ENCODE results near the gene DISC1. TPM values are rescaled to one million over a fixed set of nuclear protein-coding genes. Genes with fewer than 3 reads are reported as not detected.

DISC1 gene
- polyA plus RNA-seq, 1 experiment: 5.4 TPM

- no peaks in the 10 kb centered on the region for H3K9me3 ChIP-seq (ENCODE audit: control insufficient read depth, insufficient read depth, low read length)
- H3K27me3 ChIP-seq (ENCODE audit: control insufficient read depth, insufficient read depth, low read length): no peaks in the 10 kb centered on the region
- TF ChIP-seq, protein P1, sequence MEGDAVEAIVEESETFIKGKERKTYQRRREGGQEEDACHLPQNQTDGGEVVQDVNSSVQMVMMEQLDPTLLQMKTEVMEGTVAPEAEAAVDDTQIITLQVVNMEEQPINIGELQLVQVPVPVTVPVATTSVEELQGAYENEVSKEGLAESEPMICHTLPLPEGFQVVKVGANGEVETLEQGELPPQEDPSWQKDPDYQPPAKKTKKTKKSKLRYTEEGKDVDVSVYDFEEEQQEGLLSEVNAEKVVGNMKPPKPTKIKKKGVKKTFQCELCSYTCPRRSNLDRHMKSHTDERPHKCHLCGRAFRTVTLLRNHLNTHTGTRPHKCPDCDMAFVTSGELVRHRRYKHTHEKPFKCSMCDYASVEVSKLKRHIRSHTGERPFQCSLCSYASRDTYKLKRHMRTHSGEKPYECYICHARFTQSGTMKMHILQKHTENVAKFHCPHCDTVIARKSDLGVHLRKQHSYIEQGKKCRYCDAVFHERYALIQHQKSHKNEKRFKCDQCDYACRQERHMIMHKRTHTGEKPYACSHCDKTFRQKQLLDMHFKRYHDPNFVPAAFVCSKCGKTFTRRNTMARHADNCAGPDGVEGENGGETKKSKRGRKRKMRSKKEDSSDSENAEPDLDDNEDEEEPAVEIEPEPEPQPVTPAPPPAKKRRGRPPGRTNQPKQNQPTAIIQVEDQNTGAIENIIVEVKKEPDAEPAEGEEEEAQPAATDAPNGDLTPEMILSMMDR (IDR thresholded peaks at IDR 0.05; ENCODE audit: low read depth, low read length): no peak
- no peak overlapping the region for H3K4me3 ChIP-seq (ENCODE audit: low read depth, low read length)
- H3K27ac ChIP-seq (ENCODE audit: low read depth, low read length): no peak overlapping the region
- DNase-seq (ENCODE audit: low read depth, low spot score): no peak
- CTCF ChIA-PET: interaction anchor here (3.2 kb wide), 1 partner anchor 27 kb away, joined by 18 read pairs; no protein-coding TSS in a partner anchor
- POLR2A ChIA-PET: no interaction called here
Observed at GRCh38 chr1:231729544-231729943, 103.0 kb downstream of the DISC1 start.

GRCh38 chr1:231731268-231731667, 104.7 kb downstream of the DISC1 start:
- ChIA-PET CTCF (interaction anchor here (3.2 kb wide), 1 partner anchor 25 kb away, joined by 18 read pairs; no protein-coding TSS in a partner anchor), POLR2A (no interaction called here)
- TF ChIP-seq, protein P1 (IDR thresholded peaks at IDR 0.05; ENCODE audit: low read depth, low read length): no peak
- H3K9me3 ChIP-seq (ENCODE audit: control insufficient read depth, insufficient read depth, low read length): no peaks in the 10 kb centered on the region
- H3K27me3 ChIP-seq (ENCODE audit: control insufficient read depth, insufficient read depth, low read length): no peaks in the 10 kb centered on the region
- H3K27ac ChIP-seq (ENCODE audit: low read depth, low read length): no peak overlapping the region
- no peak overlapping the region for H3K4me3 ChIP-seq (ENCODE audit: low read depth, low read length)
- DNase-seq (ENCODE audit: low read depth, low spot score): no peak

DNA sequence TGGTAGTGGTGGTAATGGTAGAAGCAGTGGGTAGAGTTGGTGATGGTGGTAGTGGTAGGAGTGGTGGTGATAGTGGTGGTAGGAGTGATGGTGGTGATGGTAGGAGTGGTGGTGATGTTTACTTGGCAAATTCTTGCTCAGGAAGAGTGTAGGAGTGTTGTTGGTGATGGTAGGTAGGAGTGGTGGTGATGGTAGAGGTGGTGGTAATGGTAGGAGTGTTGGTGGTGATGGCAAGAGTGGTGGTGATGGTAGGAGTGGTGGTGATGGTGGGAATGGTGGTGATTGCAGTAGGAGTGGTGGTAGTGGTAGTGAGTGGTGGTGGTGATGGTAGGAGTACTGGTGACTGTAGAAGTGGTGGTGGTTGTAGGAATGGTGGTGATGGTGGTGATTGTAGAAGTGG, 106.5 kb downstream of the DISC1 start:
- DNase-seq (ENCODE audit: low read depth, low spot score): no peak
- Histone ChIP-seq H3K4me3 (ENCODE audit: low read depth, low read length) (no peak overlapping the region), H3K9me3 (ENCODE audit: control insufficient read depth, insufficient read depth, low read length) (no peaks in the 10 kb centered on the region), H3K27me3 (ENCODE audit: control insufficient read depth, insufficient read depth, low read length) (no peaks in the 10 kb centered on the region), H3K27ac (ENCODE audit: low read depth, low read length) (no peak overlapping the region)
- POLR2A ChIA-PET: no interaction called here
- CTCF ChIA-PET: no interaction called here
- TF ChIP-seq, protein P1 (IDR thresholded peaks at IDR 0.05; ENCODE audit: low read depth, low read length): no peak

DNA sequence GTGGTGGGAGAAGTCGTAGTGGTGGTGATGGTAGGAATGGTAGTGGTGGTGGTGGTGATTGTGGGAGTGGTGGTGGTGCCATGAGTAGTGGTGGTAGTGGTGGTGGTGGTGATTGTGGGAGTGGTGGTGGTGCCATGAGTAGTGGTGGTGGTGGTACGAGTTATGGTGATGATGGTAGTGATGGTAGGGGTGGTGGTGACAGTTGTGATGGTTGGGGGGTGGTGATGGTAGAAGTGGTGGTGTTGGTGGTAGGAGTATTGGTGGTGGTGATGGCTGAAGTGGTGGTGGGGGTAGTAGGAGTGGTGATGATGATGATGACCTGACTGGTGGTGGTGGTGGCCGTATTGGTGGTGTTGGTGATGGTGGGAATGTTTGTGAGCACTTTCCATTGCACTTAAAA, 107.1 kb downstream of the DISC1 start:
- DNase-seq (ENCODE audit: low read depth, low spot score): no peak
- ChIA-PET POLR2A (no interaction called here), CTCF (no interaction called here)
- no peaks in the 10 kb centered on the region for H3K27me3 ChIP-seq (ENCODE audit: control insufficient read depth, insufficient read depth, low read length)
- H3K4me3 ChIP-seq (ENCODE audit: low read depth, low read length): no peak overlapping the region
- H3K9me3 ChIP-seq (ENCODE audit: control insufficient read depth, insufficient read depth, low read length): no peaks in the 10 kb centered on the region
- TF ChIP-seq, protein P1 (IDR thresholded peaks at IDR 0.05; ENCODE audit: low read depth, low read length): no peak
- no peak overlapping the region for H3K27ac ChIP-seq (ENCODE audit: low read depth, low read length)

DNA sequence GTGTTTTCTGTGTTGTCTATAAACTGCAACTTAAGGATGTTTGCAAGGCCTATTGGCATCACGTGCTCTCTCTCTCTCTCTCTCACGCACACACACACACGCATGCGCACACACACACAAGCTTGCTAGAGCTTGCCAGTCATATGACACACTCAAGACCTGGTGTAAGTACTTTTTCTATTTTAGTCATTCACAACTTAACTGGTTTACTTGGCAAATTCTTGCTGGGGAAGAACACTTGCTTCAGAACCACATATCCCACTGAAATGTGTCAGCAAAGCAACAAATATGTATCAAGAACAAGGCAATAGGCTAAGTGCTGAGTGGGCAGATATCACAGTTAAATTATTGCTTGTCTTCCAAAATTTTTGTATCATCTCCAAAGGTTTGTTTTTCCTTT, 107.8 kb downstream of the DISC1 start:
- Histone ChIP-seq H3K4me3 (ENCODE audit: low read depth, low read length) (no peak overlapping the region), H3K9me3 (ENCODE audit: control insufficient read depth, insufficient read depth, low read length) (no peaks in the 10 kb centered on the region), H3K27ac (ENCODE audit: low read depth, low read length) (no peak overlapping the region), H3K27me3 (ENCODE audit: control insufficient read depth, insufficient read depth, low read length) (no peaks in the 10 kb centered on the region)
- POLR2A ChIA-PET: no interaction called here
- CTCF ChIA-PET: interaction anchor here (1.4 to 1.9 kb wide), 3 partner anchors 10 to 27 kb away, joined by 3 to 9 read pairs (median 4); no protein-coding TSS in a partner anchor
- TF ChIP-seq, protein P1 (IDR thresholded peaks at IDR 0.05; ENCODE audit: low read depth, low read length): no peak
- no peak for DNase-seq (ENCODE audit: low read depth, low spot score)
